K562 (cell line): ENCODE data around the gene TRIM2.

ENCODE experiments used
- ARID4B ChIP-seq: sonication (generic); formaldehyde crosslinking; IDR thresholded peaks from 2 replicates; pipeline ENCODE4 v1.8.0; 2022; ENCODE audit warnings: mild to moderate bottlenecking, missing genetic modification reagents
- CTCF ChIP-seq, 3 experiments: IDR thresholded peaks in 2 of 3; conservative IDR thresholded peaks in 1 of 3; 2 replicates each; pipeline ENCODE4 v1.5.1; 2011 to 2012; ENCODE audit warnings: low read length in 3 of 3, mild to moderate bottlenecking in 3 of 3, control low read depth in 2 of 3, improper control_type of control experiment in 1 of 3, inconsistent platforms in 1 of 3, low read depth in 1 of 3, mixed read lengths in 1 of 3, moderate library complexity in 1 of 3; ENCODE audit not compliant: insufficient read depth in 2 of 3
- E2F1 ChIP-seq: sonication (generic); formaldehyde crosslinking; IDR thresholded peaks from 2 replicates; pipeline ENCODE4 v1.8.1; 2023; ENCODE audit warnings: mild to moderate bottlenecking, missing genetic modification reagents, moderate library complexity
- SIN3A ChIP-seq, 2 experiments: fragments of 150-350 bp in 1 of 2; IDR thresholded peaks; 2 replicates each; pipeline ENCODE4 v1.6.1; 2011 to 2016; ENCODE audit warnings: borderline replicate concordance in 2 of 2, low read depth in 2 of 2, low read length in 2 of 2, mild to moderate bottlenecking in 2 of 2, moderate library complexity in 2 of 2; ENCODE audit not compliant: control insufficient read depth in 1 of 2
- SMC3 ChIP-seq: conservative IDR thresholded peaks from 2 replicates; pipeline ENCODE4 v1.6.1; 2011; ENCODE audit warnings: low read depth, low read length, improper control_type of control experiment; ENCODE audit not compliant: insufficient read depth
- WHSC1 ChIP-seq: IDR thresholded peaks from one replicate; pipeline ENCODE4 v1.6.1; 2012; ENCODE audit warnings: low read length, control low read depth, inconsistent platforms

- TF ChIP-seq E2F1 (CRISPR knock-in tag) (no peak), WHSC1 (no peak), SIN3A (IDR thresholded peaks at IDR 0.05; ENCODE audit: borderline replicate concordance in 2 of 2, control insufficient read depth in 1 of 2, low read depth in 2 of 2, low read length in 2 of 2) (no peak), SMC3 (no peak), ARID4B (no peak), CTCF (IDR thresholded peaks at IDR 0.05 in 2 of 3, conservative IDR thresholded peaks at IDR 0.05 in 1 of 3; ENCODE audit: insufficient read depth in 2 of 3, low read depth in 1 of 3, low read length in 3 of 3) (no peak)
Observed at GRCh38 chr4:153314915-153315314, 110.7 kb downstream of the TRIM2 start.
